Mesenchymal stem cell (in vitro differentiated cells and primary cell): ENCODE results near the gene WDFY2.

ENCODE experiments used
- DNase-seq: peaks from one replicate; pipeline ENCODE4 v3.0.0-alpha.2; 2013
- H2AFZ ChIP-seq: one replicate; pipeline ENCODE4 v1.6.1; 2013; ENCODE audit warnings: low read depth, mild to moderate bottlenecking, control low read depth, inconsistent platforms, low read length, moderate library complexity
- H2AK5ac ChIP-seq: 2 replicates; pipeline ENCODE4 v1.6.1; 2013; ENCODE audit warnings: low read length, moderate library complexity, mild to moderate bottlenecking, inconsistent platforms; ENCODE audit not compliant: severe bottlenecking
- H2BK120ac ChIP-seq: one replicate; pipeline ENCODE4 v1.6.1; 2013; ENCODE audit warnings: low read depth, mild to moderate bottlenecking, inconsistent platforms, low read length, moderate library complexity
- H2BK12ac ChIP-seq, 2 experiments: one replicate each; pipeline ENCODE4 v1.6.1; 2013; ENCODE audit warnings: inconsistent platforms in 2 of 2, low read length in 2 of 2, mild to moderate bottlenecking in 2 of 2, moderate library complexity in 2 of 2, control low read depth in 1 of 2
- H2BK15ac ChIP-seq: one replicate; pipeline ENCODE4 v1.6.1; 2013; ENCODE audit warnings: mild to moderate bottlenecking, low read depth, inconsistent platforms; ENCODE audit not compliant: poor library complexity, severe bottlenecking
- H2BK5ac ChIP-seq: 2 replicates; pipeline ENCODE4 v1.6.1; 2013; ENCODE audit warnings: low read depth, mild to moderate bottlenecking, low read length, control low read depth, inconsistent platforms; ENCODE audit not compliant: poor library complexity, severe bottlenecking
- H3K14ac ChIP-seq, 2 experiments: one replicate each; pipeline ENCODE4 v1.6.1; 2013; ENCODE audit warnings: inconsistent platforms in 2 of 2, low read length in 2 of 2, control low read depth in 1 of 2, mild to moderate bottlenecking in 1 of 2, moderate library complexity in 1 of 2
- H3K18ac ChIP-seq, 2 experiments: one replicate each; pipeline ENCODE4 v1.6.1; 2013; ENCODE audit warnings: inconsistent platforms in 2 of 2, low read length in 2 of 2, control low read depth in 1 of 2, low read depth in 1 of 2, mild to moderate bottlenecking in 1 of 2
- H3K23ac ChIP-seq, 2 experiments: one replicate each; pipeline ENCODE4 v1.6.1; 2013; ENCODE audit warnings: inconsistent platforms in 2 of 2, low read length in 2 of 2, mild to moderate bottlenecking in 2 of 2, moderate library complexity in 2 of 2, control low read depth in 1 of 2
- H3K27ac ChIP-seq: 2 replicates; pipeline ENCODE4 v1.5.1; 2013; ENCODE audit warnings: mild to moderate bottlenecking, moderate library complexity, low read length, control low read depth, inconsistent platforms; ENCODE audit not compliant: poor library complexity, severe bottlenecking
- H3K27me3 ChIP-seq, 2 experiments: 2 replicates each; pipeline versions ENCODE4 v1.6.1 to v1.7.0; 2013; ENCODE audit warnings: low read length in 2 of 2, mild to moderate bottlenecking in 2 of 2, moderate library complexity in 2 of 2, control low read depth in 1 of 2, inconsistent platforms in 1 of 2; ENCODE audit not compliant: control insufficient read depth in 1 of 2, insufficient read depth in 1 of 2
- H3K36me3 ChIP-seq, 2 experiments: 2 replicates each; pipeline versions ENCODE4 v1.6.1 to v1.7.0; 2013; ENCODE audit warnings: low read length in 2 of 2, control low read depth in 1 of 2, inconsistent platforms in 1 of 2, low read depth in 1 of 2, mild to moderate bottlenecking in 1 of 2; ENCODE audit not compliant: insufficient read depth in 2 of 2, control insufficient read depth in 1 of 2
- H3K4ac ChIP-seq, 2 experiments: one replicate each; pipeline ENCODE4 v1.6.1; 2013; ENCODE audit warnings: inconsistent platforms in 2 of 2, low read length in 2 of 2, mild to moderate bottlenecking in 2 of 2, moderate library complexity in 2 of 2, control low read depth in 1 of 2, low read depth in 1 of 2
- H3K4me1 ChIP-seq: 2 replicates; pipeline ENCODE4 v1.6.1; 2013; ENCODE audit warnings: low read depth, low read length, control low read depth; ENCODE audit not compliant: control insufficient read depth, insufficient read depth
- H3K4me2 ChIP-seq: 2 replicates; pipeline ENCODE4 v1.6.1; 2013; ENCODE audit warnings: low read length, mild to moderate bottlenecking, inconsistent platforms; ENCODE audit not compliant: poor library complexity, severe bottlenecking
- H3K4me3 ChIP-seq, 2 experiments: 2 replicates each; pipeline versions ENCODE4 v1.5.1 to v1.7.0; 2013; ENCODE audit warnings: low read length in 2 of 2, mild to moderate bottlenecking in 2 of 2, control low read depth in 1 of 2, low read depth in 1 of 2; ENCODE audit not compliant: insufficient read depth in 1 of 2
- H3K79me1 ChIP-seq: replicated peaks from 2 replicates; pipeline ENCODE4 v1.6.1; 2013; ENCODE audit warnings: mild to moderate bottlenecking, control low read depth, low read length, inconsistent platforms; ENCODE audit not compliant: poor library complexity, severe bottlenecking
- H3K9ac ChIP-seq: 2 replicates; pipeline ENCODE4 v1.7.0; 2013; ENCODE audit warnings: mild to moderate bottlenecking, low read length, moderate library complexity
- H3K9me3 ChIP-seq: 2 replicates; pipeline ENCODE4 v1.7.0; 2013; ENCODE audit warnings: mild to moderate bottlenecking, low read length; ENCODE audit not compliant: control insufficient read depth
- H4K8ac ChIP-seq: one replicate; pipeline ENCODE4 v1.6.1; 2013; ENCODE audit warnings: inconsistent platforms, mild to moderate bottlenecking, low read length, moderate library complexity
- H4K91ac ChIP-seq: one replicate; pipeline ENCODE4 v1.6.1; 2013; ENCODE audit warnings: mild to moderate bottlenecking, low read length, inconsistent platforms
- WGBS: methylation state at CpG from one replicate; pipeline ENCODE4 v1.1.7; 2013; ENCODE audit warnings: mixed read lengths; 5-methylcytosine and 5-hydroxymethylcytosine counted together

Gene WDFY2

GRCh38 chr13:51747438-51748434 lies 163.5 kb downstream of the WDFY2 start:
- H3K27me3 ChIP-seq, result no peaks in the 10 kb centered on the region

GRCh38 chr13:51756651-51757050 lies 172.4 kb downstream of the WDFY2 start:
- peaks cover 5% of the 10 kb centered on the region for H3K79me1 ChIP-seq
- H4K91ac ChIP-seq, result no peak overlapping the region
- no peak overlapping the region for H3K4me3 ChIP-seq
- DNase-seq, result no peak
- H3K9ac ChIP-seq, result no peak overlapping the region
- H2BK5ac ChIP-seq, result no peak overlapping the region
- H3K4me2 ChIP-seq, result no peak overlapping the region
- H2AFZ ChIP-seq, result no peak overlapping the region
- H3K18ac ChIP-seq, result no peak overlapping the region
- H3K27ac ChIP-seq, result no peak overlapping the region
- H2BK12ac ChIP-seq, result no peak overlapping the region
- H2AK5ac ChIP-seq, result no peak overlapping the region
- no peak overlapping the region for H3K14ac ChIP-seq
- no peak overlapping the region for H2BK120ac ChIP-seq
- no peak overlapping the region for H2BK15ac ChIP-seq
- 95% methylated on average over 2 of the region's 2 CpGs for WGBS
- no peaks in the 10 kb centered on the region for H3K27me3 ChIP-seq
- H4K8ac ChIP-seq, result no peak overlapping the region
- no peaks in the 10 kb centered on the region for H3K9me3 ChIP-seq
- peaks cover 26 to 84% of the 10 kb centered on the region in 2 experiments for H3K36me3 ChIP-seq
- H3K4ac ChIP-seq, result no peak overlapping the region
- no peak overlapping the region for H3K23ac ChIP-seq
- peaks cover 2% of the 10 kb centered on the region for H3K4me1 ChIP-seq

More at GRCh38 chr13:51747438-51748434, 163.5 kb downstream of the WDFY2 start:
- H2BK5ac ChIP-seq, result no peak overlapping the region
- H3K23ac ChIP-seq, result no peak overlapping the region
- no peak overlapping the region for H2AFZ ChIP-seq
- H3K18ac ChIP-seq, result no peak overlapping the region
- H3K14ac ChIP-seq, result no peak overlapping the region
- no peaks in the 10 kb centered on the region for H3K4me1 ChIP-seq
- H3K79me1 ChIP-seq, result peaks cover 21% of the 10 kb centered on the region
- no peak overlapping the region for H2BK12ac ChIP-seq
- WGBS, result 93% methylated on average over 7 of the region's 9 CpGs
- H2BK15ac ChIP-seq, result no peak overlapping the region
- no peak overlapping the region for H3K4ac ChIP-seq
- H3K4me2 ChIP-seq, result no peak overlapping the region
- H4K8ac ChIP-seq, result no peak overlapping the region
- H3K4me3 ChIP-seq, result no peak overlapping the region
- no peak overlapping the region for H3K9ac ChIP-seq
- H3K9me3 ChIP-seq, result peaks cover 27% of the 10 kb centered on the region
- H2BK120ac ChIP-seq, result no peak overlapping the region
- no peak for DNase-seq
- peaks cover 16 to 91% of the 10 kb centered on the region in 2 experiments for H3K36me3 ChIP-seq
- no peak overlapping the region for H4K91ac ChIP-seq
- no peak overlapping the region for H2AK5ac ChIP-seq
- H3K27ac ChIP-seq, result no peak overlapping the region

- no peak overlapping the region for H3K9ac ChIP-seq
- peak overlapping the region in 1 of 2 experiments; percentile 19 for H3K18ac ChIP-seq
- H3K14ac ChIP-seq, result no peak overlapping the region
- H2BK12ac ChIP-seq, result no peak overlapping the region
- H2BK5ac ChIP-seq, result no peak overlapping the region
- no peak overlapping the region for H3K23ac ChIP-seq
- H4K8ac ChIP-seq, result no peak overlapping the region
- peak overlapping the region in 1 of 2 experiments; percentile 4 for H3K4ac ChIP-seq
- H3K4me1 ChIP-seq, result peaks cover 2% of the 10 kb centered on the region
- H2AFZ ChIP-seq, result no peak overlapping the region
- peaks cover 6% of the 10 kb centered on the region for H3K79me1 ChIP-seq
- H3K36me3 ChIP-seq, result peaks cover 24 to 72% of the 10 kb centered on the region in 2 experiments
- H3K4me2 ChIP-seq, result no peak overlapping the region
- no peak overlapping the region for H2AK5ac ChIP-seq
- no peak overlapping the region for H4K91ac ChIP-seq
- DNase-seq, result peak; percentile 71
- no peak overlapping the region for H2BK15ac ChIP-seq
- H2BK120ac ChIP-seq, result no peak overlapping the region
- WGBS, result 0% methylated on average over 5 of the region's 6 CpGs
- H3K4me3 ChIP-seq, result no peak overlapping the region
- no peaks in the 10 kb centered on the region for H3K9me3 ChIP-seq
- no peaks in the 10 kb centered on the region for H3K27me3 ChIP-seq
- H3K27ac ChIP-seq, result no peak overlapping the region
Measured at GRCh38 chr13:51758691-51759090, 174.4 kb downstream of the WDFY2 start.

GRCh38 chr13:51759240-51759639 lies 175.0 kb downstream of the WDFY2 start:
- Histone ChIP-seq H3K4me1 (peaks cover 5% of the 10 kb centered on the region), H4K91ac (no peak overlapping the region), H2BK15ac (no peak overlapping the region), H3K27ac (no peak overlapping the region), H3K23ac (no peak overlapping the region), H3K14ac (no peak overlapping the region), H3K27me3 (no peaks in the 10 kb centered on the region), H2BK5ac (no peak overlapping the region), H3K4me2 (no peak overlapping the region), H3K4ac (no peak overlapping the region), H2AK5ac (no peak overlapping the region), H3K36me3 (peaks cover 24 to 69% of the 10 kb centered on the region in 2 experiments), H4K8ac (no peak overlapping the region), H2BK12ac (no peak overlapping the region), H2AFZ (no peak overlapping the region), H3K79me1 (peaks cover 6% of the 10 kb centered on the region), H3K9me3 (no peaks in the 10 kb centered on the region), H3K9ac (no peak overlapping the region), H3K18ac (no peak overlapping the region), H2BK120ac (no peak overlapping the region), H3K4me3 (no peak overlapping the region)
- DNase-seq, result peak; percentile 89
- 20% methylated on average over 5 of the region's 5 CpGs for WGBS
